HG02571 (cell line): Measurements from ENCODE around the gene NBEAL1.
"Not testable (repeated sequence)": the region's sequence is repeated elsewhere in the genome, so short reads cannot be mapped to it uniquely, and the experiment has no call there.

Experiments used
- ATAC-seq: cut with Tn5 transposase; IDR thresholded peaks from one replicate; pipeline ENCODE4 v1.9.1; 2021; ENCODE audit warnings: mild to moderate bottlenecking, moderate library complexity; ENCODE audit not compliant: unreplicated experiment

Gene NBEAL1

DNA sequence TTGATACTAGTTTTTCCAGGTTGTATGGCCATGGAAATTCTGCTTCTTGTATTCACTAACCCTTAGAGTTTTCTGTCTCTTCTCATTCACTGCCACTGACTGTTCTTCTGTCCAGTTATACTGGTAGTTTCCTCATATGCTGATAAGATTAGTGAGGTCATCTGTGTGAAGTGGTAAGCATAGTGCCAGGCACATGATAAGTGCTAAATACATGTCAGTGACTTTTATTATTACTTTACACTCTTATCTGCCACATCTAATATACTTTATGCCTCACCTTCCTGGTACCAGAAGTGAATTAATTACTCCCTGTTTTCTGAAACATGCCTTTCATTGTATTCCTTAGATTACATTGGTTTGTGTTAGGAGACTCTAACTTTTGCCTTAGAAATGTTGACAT lies 91.3 kb downstream of the NBEAL1 start:
- no peak for ATAC-seq

GRCh38 chr2:203110496-203110895 lies 95.8 kb downstream of the NBEAL1 start:
- not testable (repeated sequence) for ATAC-seq

DNA sequence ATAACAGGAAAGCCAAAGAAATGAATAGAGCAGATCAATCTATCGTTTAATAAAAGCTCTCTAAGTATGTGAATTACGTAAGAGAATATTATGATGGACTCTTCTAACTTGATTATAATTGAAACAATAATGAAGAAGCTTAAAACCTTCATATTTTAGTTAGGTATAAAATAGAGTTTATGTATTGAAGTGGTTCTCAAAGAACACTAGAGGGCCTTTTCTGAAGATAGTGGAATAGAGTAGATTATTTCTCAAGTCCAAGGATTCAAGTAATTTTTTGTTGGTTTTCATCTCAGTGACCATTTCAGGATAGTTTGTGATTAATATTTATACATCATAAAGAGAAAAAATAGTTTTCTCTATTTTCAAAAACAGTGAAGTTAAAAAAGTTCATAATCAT lies 97.7 kb downstream of the NBEAL1 start:
- ATAC-seq = no peak

- ATAC-seq = not testable (repeated sequence)
These were observed 100.6 kb downstream of the NBEAL1 start for GRCh38 chr2:203115201-203115700.

DNA sequence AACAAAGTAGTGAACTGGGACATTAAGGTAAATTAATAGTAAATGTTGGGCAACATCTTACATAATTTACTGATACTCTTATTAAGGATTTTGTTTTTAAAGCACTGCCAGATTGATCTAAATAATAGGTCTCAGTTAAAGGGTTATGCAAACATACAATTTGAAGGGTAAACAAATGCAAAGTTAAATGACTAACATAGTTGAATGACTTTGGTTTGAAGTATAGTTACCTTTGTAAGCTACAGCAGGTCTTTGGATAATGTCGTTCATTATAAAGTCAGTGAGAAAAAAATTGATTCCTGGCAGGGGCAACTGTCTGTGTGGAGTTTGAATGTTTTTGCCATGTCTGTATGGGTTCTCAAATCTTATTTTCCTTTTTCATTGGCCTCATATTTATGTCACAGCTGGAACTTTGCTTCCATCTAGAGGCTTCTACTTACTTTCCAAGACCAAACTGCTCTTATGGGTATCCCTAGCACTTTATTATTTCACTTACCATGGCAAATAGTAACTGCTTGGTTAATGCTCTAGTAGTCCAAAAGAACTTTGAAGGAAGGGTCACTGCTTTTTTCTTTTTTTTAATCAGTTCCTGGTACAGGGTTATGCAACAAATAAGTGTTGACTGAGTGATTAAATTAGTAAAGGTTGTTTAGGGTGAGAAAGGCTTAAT lies 107.8 kb downstream of the NBEAL1 start:
- no peak for ATAC-seq

DNA sequence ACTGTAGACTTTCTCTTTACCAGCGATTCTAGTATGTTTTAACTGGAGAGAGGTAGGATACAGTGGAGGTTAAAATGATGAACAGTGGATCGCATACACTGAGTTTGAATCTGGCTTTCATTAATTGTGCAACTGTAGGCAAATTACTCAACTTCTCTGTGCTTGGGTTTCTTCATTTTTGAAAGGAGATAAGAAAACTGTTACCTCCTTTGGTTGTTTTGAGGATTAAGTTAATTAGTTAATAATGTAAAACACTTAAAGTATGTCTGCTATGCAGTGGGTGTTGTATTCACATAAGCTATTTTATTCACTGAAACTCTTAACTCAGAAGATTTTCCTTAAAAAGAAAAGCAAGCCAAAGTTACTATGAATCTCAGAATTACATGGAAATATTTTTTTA lies 112.3 kb downstream of the NBEAL1 start:
- ATAC-seq = no peak

GRCh38 chr2:203135105-203135504 lies 120.4 kb downstream of the NBEAL1 start:
- no peak for ATAC-seq

- ATAC-seq = no peak
These were observed 128.7 kb downstream of the NBEAL1 start for GRCh38 chr2:203143391-203143790.

DNA sequence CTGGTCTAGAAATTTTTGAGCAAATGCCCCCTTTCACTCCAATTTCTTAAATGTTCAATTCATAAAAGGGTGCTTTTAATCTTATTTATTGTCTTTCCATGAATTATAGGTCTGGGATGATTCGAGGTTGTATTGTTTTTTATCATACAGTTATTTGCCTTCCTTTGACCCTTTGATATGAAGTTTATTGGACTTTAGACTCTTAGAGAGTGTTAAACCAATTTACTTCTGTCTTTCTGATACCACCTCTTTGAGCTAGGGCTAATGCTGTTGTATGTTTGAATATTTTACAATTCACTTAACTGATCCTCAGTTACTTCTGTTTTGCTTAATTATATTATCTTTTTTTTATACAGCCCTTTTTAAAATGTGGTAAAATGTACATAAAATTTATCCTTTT lies 134.5 kb downstream of the NBEAL1 start:
- no peak for ATAC-seq

- ATAC-seq = no peak
These were observed 140.7 kb downstream of the NBEAL1 start for GRCh38 chr2:203155406-203155805.

GRCh38 chr2:203162722-203163121 lies 148.0 kb downstream of the NBEAL1 start:
- ATAC-seq = not testable (repeated sequence)

GRCh38 chr2:203164311-203164935 lies 149.7 kb downstream of the NBEAL1 start:
- no peak for ATAC-seq

- no peak for ATAC-seq
These were observed 153.1 kb downstream of the NBEAL1 start for GRCh38 chr2:203167751-203168150.

DNA sequence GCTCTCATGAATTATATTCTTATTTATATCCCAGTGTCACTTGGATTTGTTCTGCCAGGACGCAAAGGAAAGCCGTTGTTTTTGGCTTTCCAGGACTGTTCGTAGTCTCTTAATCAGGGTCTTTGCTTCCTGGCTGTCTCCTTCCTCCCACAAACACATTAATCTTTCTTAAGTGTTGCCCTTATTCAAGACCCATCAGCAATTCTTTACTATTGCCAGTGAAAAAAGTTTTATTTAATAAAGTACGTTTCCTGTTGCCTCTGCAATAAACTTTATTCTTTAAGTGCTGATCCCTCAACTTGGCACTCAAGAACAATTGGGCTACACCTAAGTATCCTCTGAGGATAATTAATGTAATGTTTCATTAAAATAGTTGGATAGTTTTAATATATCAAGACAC lies 155.8 kb downstream of the NBEAL1 start:
- ATAC-seq = no peak

- ATAC-seq = no peak
These were observed 160.7 kb downstream of the NBEAL1 start for GRCh38 chr2:203175371-203175770.

- ATAC-seq = no peak
These were observed 162.7 kb downstream of the NBEAL1 start for GRCh38 chr2:203177361-203177760.

- ATAC-seq = no peak
These were observed 171.2 kb downstream of the NBEAL1 start for GRCh38 chr2:203185864-203186263.

DNA sequence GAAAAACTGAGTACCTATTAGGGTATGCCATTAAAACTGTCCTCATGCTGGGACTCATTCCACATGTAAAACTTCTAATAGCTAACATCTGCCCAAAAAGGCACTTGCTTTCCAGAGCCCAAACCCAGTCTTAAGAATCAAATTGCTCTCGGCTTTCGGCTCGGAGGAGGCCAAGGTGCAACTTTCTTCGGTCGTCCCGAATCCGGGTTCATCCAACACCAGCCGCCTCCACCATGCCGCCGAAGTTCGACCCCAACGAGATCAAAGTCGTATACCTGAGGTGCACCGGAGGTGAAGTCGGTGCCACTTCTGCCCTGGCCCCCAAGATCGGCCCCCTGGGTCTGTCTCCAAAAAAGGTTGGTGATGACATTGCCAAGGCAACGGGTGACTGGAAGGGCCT lies 175.9 kb downstream of the NBEAL1 start:
- ATAC-seq = not testable (repeated sequence)

GRCh38 chr2:203191026-203191425 lies 176.4 kb downstream of the NBEAL1 start:
- ATAC-seq = not testable (repeated sequence)

- ATAC-seq = no peak
These were observed 177.3 kb downstream of the NBEAL1 start for GRCh38 chr2:203191961-203192360.

GRCh38 chr2:203195331-203196036 lies 180.8 kb downstream of the NBEAL1 start:
- ATAC-seq = no peak

- ATAC-seq = no peak
These were observed 186.2 kb downstream of the NBEAL1 start for GRCh38 chr2:203200866-203201265.
